SW 1271 (cell line): ENCODE data around the gene CUL1.
"Not testable (repeated sequence)": the region's sequence is repeated elsewhere in the genome, so short reads cannot be mapped to it uniquely, and the experiment has no call there.

ENCODE experiments used
- DNase-seq, 2 experiments: peaks; one replicate each; lab custom pipeline; 2025; lab: John Stamatoyannopoulos, UW

The CUL1 gene

GRCh38 chr7:148697256-148698006, 1.3 kb upstream of the CUL1 start:
- no peak for DNase-seq

- DNase-seq, result no peak
Observed at GRCh38 chr7:148698007-148698396, 701 bp upstream of the CUL1 start.

GRCh38 chr7:148699024-148699781, 500 bp downstream of the CUL1 start:
- peak in 1 of 2 experiments; percentile 43 for DNase-seq

- DNase-seq, result no peak
Observed at GRCh38 chr7:148699782-148700629, 1.3 kb downstream of the CUL1 start.

GRCh38 chr7:148700661-148701064, 2.0 kb downstream of the CUL1 start:
- DNase-seq, result no peak

- no peak for DNase-seq
Observed at GRCh38 chr7:148701414-148701813, 2.7 kb downstream of the CUL1 start.

- DNase-seq, result no peak
Observed at GRCh38 chr7:148702876-148703670, 4.4 kb downstream of the CUL1 start.

GRCh38 chr7:148703671-148703962, 4.9 kb downstream of the CUL1 start:
- DNase-seq, result not testable (repeated sequence)

- DNase-seq, result no peak
Observed at GRCh38 chr7:148704189-148704588, 5.5 kb downstream of the CUL1 start.

- DNase-seq, result no peak
Observed at GRCh38 chr7:148704970-148705369, 6.3 kb downstream of the CUL1 start.

GRCh38 chr7:148706368-148706767, 7.7 kb downstream of the CUL1 start:
- DNase-seq, result no peak

GRCh38 chr7:148708026-148708885, 9.6 kb downstream of the CUL1 start:
- no peak for DNase-seq

- DNase-seq, result no peak
Observed at GRCh38 chr7:148709014-148709413, 10.3 kb downstream of the CUL1 start.

- not testable (repeated sequence) for DNase-seq
Observed at GRCh38 chr7:148710426-148710825, 11.7 kb downstream of the CUL1 start.

- DNase-seq, result no peak
Observed at GRCh38 chr7:148711191-148712102, 12.7 kb downstream of the CUL1 start.

- DNase-seq, result no peak
Observed at GRCh38 chr7:148712678-148713329, 14.1 kb downstream of the CUL1 start.

- no peak for DNase-seq
Observed at GRCh38 chr7:148714498-148714897, 15.8 kb downstream of the CUL1 start.

GRCh38 chr7:148715027-148715426, 16.3 kb downstream of the CUL1 start:
- no peak for DNase-seq

- no peak for DNase-seq
Observed at GRCh38 chr7:148717266-148717793, 18.6 kb downstream of the CUL1 start.
